A673 (cell line): ENCODE measurements around the gene TYR. TPM values are rescaled to one million over a fixed set of nuclear protein-coding genes. Genes with fewer than 3 reads are reported as not detected.

Source experiments
- BruUV-seq: library from RNA; stranded (reverse); fragments of 400-500 nt; replicated peaks from 2 replicates; lab custom pipeline; 2021; lab: Mats Ljungman, UMichigan
- CTCF ChIA-PET: fragments of 300-600 bp; sonication (Branson Sonifier 250); formaldehyde crosslinking; loops from one replicate; lab custom pipeline; 2022; ENCODE audit warnings: antibody characterized with exemption; lab: Charles Lee
- POLR2A ChIA-PET: fragments of 300-600 bp; sonication (Branson Sonifier 250); formaldehyde crosslinking; loops from one replicate; lab custom pipeline; 2022; ENCODE audit warnings: antibody characterized with exemption; ENCODE audit not compliant: low non-redundant PET; lab: Charles Lee
- DNase-seq: peaks from one replicate; pipeline ENCODE4 v3.0.0-alpha.2; 2015; ENCODE audit warnings: low spot score
- H3K27ac ChIP-seq: fragments of 200-600 bp; sonication (generic); 2 replicates; pipeline ENCODE4 v1.5.1; 2016; ENCODE audit warnings: mixed run types, low read depth, mild to moderate bottlenecking, mixed read lengths, antibody characterized with exemption, low read length; ENCODE audit not compliant: poor library complexity, severe bottlenecking
- H3K27me3 ChIP-seq: fragments of 200-600 bp; sonication (generic); replicated peaks from 2 replicates; pipeline ENCODE4 v1.6.1; 2017; ENCODE audit warnings: mixed run types, low read depth, mild to moderate bottlenecking, mixed read lengths, antibody characterized with exemption, low read length; ENCODE audit not compliant: insufficient read depth, poor library complexity
- H3K36me3 ChIP-seq: fragments of 200-600 bp; sonication (generic); 2 replicates; pipeline ENCODE4 v1.6.1; 2016; ENCODE audit warnings: mixed run types, mild to moderate bottlenecking, mixed read lengths, antibody characterized with exemption, low read length; ENCODE audit not compliant: insufficient read depth, poor library complexity, severe bottlenecking
- H3K4me1 ChIP-seq: fragments of 200-600 bp; sonication (generic); 2 replicates; pipeline ENCODE4 v1.6.1; 2017; ENCODE audit warnings: mixed run types, mild to moderate bottlenecking, mixed read lengths, antibody characterized with exemption, low read length; ENCODE audit not compliant: insufficient read depth, poor library complexity, severe bottlenecking
- H3K4me3 ChIP-seq: fragments of 200-600 bp; sonication (generic); 2 replicates; pipeline ENCODE4 v1.5.1; 2016; ENCODE audit warnings: low read depth, mixed run types, mild to moderate bottlenecking, mixed read lengths, low read length; ENCODE audit not compliant: poor library complexity, severe bottlenecking
- H3K9me3 ChIP-seq: fragments of 200-600 bp; sonication (generic); 2 replicates; pipeline ENCODE4 v1.6.1; 2016; ENCODE audit warnings: mixed run types, low read depth, mild to moderate bottlenecking, mixed read lengths, antibody characterized with exemption, low read length; ENCODE audit not compliant: poor library complexity, severe bottlenecking
- CTCF ChIP-seq: fragments of 300-800, 200-600 bp; sonication (generic); conservative IDR thresholded peaks from 2 replicates; pipeline ENCODE4 v1.5.1; 2017; ENCODE audit warnings: low read depth, mild to moderate bottlenecking, antibody characterized with exemption, low read length, moderate library complexity, mixed read lengths
- EZH2 ChIP-seq: fragments of 200-600 bp; sonication (generic); IDR thresholded peaks from 2 replicates; pipeline ENCODE4 v1.6.1; 2017; ENCODE audit warnings: borderline replicate concordance, low read depth, mild to moderate bottlenecking, mixed read lengths, antibody characterized with exemption, low read length; ENCODE audit not compliant: poor library complexity, severe bottlenecking
- intact Hi-C: fragments of 100-400 bp; cut with micrococcal nuclease; formaldehyde crosslinking; loops from one replicate; pipeline ENCODE4 v1.10.0; 2022; ENCODE audit not compliant: unreplicated experiment
- total RNA-seq: library from RNA; stranded (reverse); gene quantifications from 2 replicates; pipeline ENCODE4 v1.2.3, GENCODE V29; 2021

Gene TYR
- total RNA-seq, 1 experiment from 2014 or later: not detected

DNA sequence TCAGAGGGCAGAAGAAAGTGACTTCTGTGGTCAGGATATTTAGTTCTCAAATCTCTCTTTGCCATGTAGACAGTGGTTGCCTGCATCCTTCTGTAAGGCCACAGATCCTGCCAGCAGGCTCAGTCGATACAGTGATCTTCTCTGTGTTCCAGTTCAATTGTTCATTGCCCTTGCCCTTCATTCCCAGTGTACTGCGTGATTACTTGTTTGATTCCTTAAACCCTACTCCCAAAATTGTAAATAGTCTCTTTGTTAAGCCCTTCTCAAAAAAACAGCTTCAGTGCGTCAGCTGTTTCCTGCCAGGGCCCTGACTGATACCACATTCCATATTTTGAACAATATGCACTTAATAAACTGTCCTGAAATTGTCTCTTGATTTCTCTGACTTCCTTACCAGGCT lies 9.3 kb upstream of the TYR start:
- POLR2A ChIA-PET: no interaction called here
- H3K36me3 ChIP-seq: no peaks in the 10 kb centered on the region
- TF ChIP-seq EZH2: no peak
- TF ChIP-seq CTCF: no peak
- CTCF ChIA-PET: no interaction called here
- H3K4me3 ChIP-seq: no peak overlapping the region
- no peaks in the 10 kb centered on the region for H3K9me3 ChIP-seq
- DNase-seq: no peak
- H3K27ac ChIP-seq: no peak overlapping the region
- H3K4me1 ChIP-seq: no peaks in the 10 kb centered on the region
- no TSS peak for BruUV-seq
- intact Hi-C loops: no loop called here
- no peaks in the 10 kb centered on the region for H3K27me3 ChIP-seq

DNA sequence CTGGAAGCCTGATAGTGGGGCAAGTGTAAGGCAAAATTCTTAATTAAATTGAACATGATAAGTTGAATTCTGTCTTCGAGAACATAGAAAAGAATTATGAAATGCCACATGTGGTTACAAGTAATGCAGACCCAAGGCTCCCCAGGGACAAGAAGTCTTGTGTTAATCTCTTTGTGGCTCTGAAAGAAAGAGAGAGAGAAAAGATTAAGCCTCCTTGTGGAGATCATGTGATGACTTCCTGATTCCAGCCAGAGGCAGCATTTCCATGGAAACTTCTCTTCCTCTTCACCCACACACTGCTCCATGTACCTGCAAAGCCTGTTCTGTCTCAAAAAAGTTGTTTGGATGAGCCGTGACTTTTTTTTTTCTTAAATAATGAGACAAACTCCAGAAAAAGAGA lies 1.9 kb upstream of the TYR start:
- no peak overlapping the region for H3K4me3 ChIP-seq
- H3K27ac ChIP-seq: no peak overlapping the region
- no TSS peak for BruUV-seq
- H3K9me3 ChIP-seq: no peaks in the 10 kb centered on the region
- no peak for TF ChIP-seq EZH2
- no peak for TF ChIP-seq CTCF
- H3K4me1 ChIP-seq: peaks cover 6% of the 10 kb centered on the region
- ChIA-PET POLR2A (no interaction called here), CTCF (no interaction called here)
- H3K27me3 ChIP-seq: no peaks in the 10 kb centered on the region
- H3K36me3 ChIP-seq: no peaks in the 10 kb centered on the region
- DNase-seq: peak; percentile 82
- intact Hi-C loops: no loop called here

DNA sequence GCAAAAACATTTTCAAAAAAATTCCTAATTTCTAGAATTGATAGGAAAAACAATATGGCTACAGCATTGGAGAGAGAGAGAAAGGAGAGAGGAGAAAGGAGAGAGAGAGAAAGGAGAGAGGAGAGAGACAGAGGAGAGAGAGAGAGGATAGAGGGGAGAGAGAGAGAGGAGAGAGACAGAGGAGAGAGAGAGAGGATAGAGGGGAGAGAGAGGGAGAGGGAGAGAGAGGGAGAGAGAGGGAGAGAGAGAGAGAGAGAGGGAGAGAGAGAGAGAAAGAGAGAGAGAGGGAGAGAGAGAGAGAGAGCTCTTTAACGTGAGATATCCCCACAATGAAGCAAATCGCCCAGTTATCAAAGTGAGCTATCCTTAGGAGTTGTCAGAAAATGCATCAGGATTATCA lies 737 bp upstream of the TYR start:
- BruUV-seq: no TSS peak
- H3K27ac ChIP-seq: no peak overlapping the region
- POLR2A ChIA-PET: no interaction called here
- H3K9me3 ChIP-seq: no peaks in the 10 kb centered on the region
- intact Hi-C loops: no loop called here
- no peaks in the 10 kb centered on the region for H3K27me3 ChIP-seq
- H3K4me3 ChIP-seq: no peak overlapping the region
- CTCF ChIA-PET: no interaction called here
- peaks cover 6% of the 10 kb centered on the region for H3K4me1 ChIP-seq
- no peak for TF ChIP-seq CTCF
- no peak for TF ChIP-seq EZH2
- no peaks in the 10 kb centered on the region for H3K36me3 ChIP-seq
- DNase-seq: no peak
